ENCODE data around the gene GAS7. TPM values are rescaled to one million over a fixed set of nuclear protein-coding genes. Genes with fewer than 3 reads are reported as not detected.

The GAS7 gene
- total RNA-seq, 1 experiment from 2014 or later: 12.3 TPM

DNA sequence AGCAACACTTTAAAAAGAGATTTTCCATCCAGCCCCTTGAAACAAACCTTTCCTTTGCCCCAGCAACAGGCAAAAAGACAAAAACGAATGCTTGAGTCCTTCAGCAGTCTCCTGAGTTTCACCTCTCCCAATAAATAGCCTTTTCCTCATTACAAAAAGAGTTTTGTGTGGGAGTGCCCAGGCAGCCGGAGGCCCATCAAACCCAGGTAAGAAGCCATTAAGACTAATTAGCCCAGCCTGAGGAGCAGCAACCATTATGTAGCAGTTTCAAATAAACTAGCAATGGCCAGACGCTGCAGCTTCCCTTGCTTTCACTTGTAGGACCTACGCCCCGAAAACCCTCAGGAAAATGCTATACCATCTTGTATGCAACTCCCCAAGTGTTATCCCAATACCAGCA, 15.6 kb downstream of the GAS7 start (continued):
- TF ChIP-seq ATF6 (CRISPR knock-in tag; IDR thresholded peaks at IDR 0.05): no peak

GRCh38 chr17:10178506-10178991, 19.9 kb downstream of the GAS7 start:
- ATAC-seq (peak; percentile 20), DNase-seq (ENCODE audit: low spot score) (no peak)
- H3K27ac Mint-ChIP-seq: no peak overlapping the region
- H3K27me3 Mint-ChIP-seq (ENCODE audit: low read depth): no peaks in the 10 kb centered on the region
- H3K4me3 Mint-ChIP-seq: no peak overlapping the region
- ChIA-PET CTCF (interaction anchor here (0.7 to 2.1 kb wide), 4 partner anchors 48 to 196 kb away, joined by 3 to 12 read pairs (median 5); no protein-coding TSS in a partner anchor), POLR2A (no interaction called here)
- H3K4me1 Mint-ChIP-seq: peaks cover 51% of the 10 kb centered on the region
- no peaks in the 10 kb centered on the region for H3K36me3 Mint-ChIP-seq
- H3K9me3 Mint-ChIP-seq: no peaks in the 10 kb centered on the region
- no peak for TF ChIP-seq MLX (CRISPR knock-in tag; IDR thresholded peaks at IDR 0.05)
- no peak for TF ChIP-seq AR (CRISPR knock-in tag; IDR thresholded peaks at IDR 0.05)
- no peak for TF ChIP-seq RELA (CRISPR knock-in tag; IDR thresholded peaks at IDR 0.05; ENCODE audit: borderline replicate concordance)
- no peak for TF ChIP-seq TCF7 (CRISPR knock-in tag; IDR thresholded peaks at IDR 0.05; ENCODE audit: low read depth)
- TF ChIP-seq, protein P1, sequence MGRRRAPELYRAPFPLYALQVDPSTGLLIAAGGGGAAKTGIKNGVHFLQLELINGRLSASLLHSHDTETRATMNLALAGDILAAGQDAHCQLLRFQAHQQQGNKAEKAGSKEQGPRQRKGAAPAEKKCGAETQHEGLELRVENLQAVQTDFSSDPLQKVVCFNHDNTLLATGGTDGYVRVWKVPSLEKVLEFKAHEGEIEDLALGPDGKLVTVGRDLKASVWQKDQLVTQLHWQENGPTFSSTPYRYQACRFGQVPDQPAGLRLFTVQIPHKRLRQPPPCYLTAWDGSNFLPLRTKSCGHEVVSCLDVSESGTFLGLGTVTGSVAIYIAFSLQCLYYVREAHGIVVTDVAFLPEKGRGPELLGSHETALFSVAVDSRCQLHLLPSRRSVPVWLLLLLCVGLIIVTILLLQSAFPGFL (CRISPR knock-in tag; IDR thresholded peaks at IDR 0.05; ENCODE audit: borderline replicate concordance): no peak
- TF ChIP-seq ZBTB21 (CRISPR knock-in tag; IDR thresholded peaks at IDR 0.05; ENCODE audit: borderline replicate concordance): no peak
- TF ChIP-seq FOXJ3 (CRISPR knock-in tag; IDR thresholded peaks at IDR 0.05; ENCODE audit: borderline replicate concordance): no peak
- TF ChIP-seq, protein P2, sequence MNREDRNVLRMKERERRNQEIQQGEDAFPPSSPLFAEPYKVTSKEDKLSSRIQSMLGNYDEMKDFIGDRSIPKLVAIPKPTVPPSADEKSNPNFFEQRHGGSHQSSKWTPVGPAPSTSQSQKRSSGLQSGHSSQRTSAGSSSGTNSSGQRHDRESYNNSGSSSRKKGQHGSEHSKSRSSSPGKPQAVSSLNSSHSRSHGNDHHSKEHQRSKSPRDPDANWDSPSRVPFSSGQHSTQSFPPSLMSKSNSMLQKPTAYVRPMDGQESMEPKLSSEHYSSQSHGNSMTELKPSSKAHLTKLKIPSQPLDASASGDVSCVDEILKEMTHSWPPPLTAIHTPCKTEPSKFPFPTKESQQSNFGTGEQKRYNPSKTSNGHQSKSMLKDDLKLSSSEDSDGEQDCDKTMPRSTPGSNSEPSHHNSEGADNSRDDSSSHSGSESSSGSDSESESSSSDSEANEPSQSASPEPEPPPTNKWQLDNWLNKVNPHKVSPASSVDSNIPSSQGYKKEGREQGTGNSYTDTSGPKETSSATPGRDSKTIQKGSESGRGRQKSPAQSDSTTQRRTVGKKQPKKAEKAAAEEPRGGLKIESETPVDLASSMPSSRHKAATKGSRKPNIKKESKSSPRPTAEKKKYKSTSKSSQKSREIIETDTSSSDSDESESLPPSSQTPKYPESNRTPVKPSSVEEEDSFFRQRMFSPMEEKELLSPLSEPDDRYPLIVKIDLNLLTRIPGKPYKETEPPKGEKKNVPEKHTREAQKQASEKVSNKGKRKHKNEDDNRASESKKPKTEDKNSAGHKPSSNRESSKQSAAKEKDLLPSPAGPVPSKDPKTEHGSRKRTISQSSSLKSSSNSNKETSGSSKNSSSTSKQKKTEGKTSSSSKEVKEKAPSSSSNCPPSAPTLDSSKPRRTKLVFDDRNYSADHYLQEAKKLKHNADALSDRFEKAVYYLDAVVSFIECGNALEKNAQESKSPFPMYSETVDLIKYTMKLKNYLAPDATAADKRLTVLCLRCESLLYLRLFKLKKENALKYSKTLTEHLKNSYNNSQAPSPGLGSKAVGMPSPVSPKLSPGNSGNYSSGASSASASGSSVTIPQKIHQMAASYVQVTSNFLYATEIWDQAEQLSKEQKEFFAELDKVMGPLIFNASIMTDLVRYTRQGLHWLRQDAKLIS (CRISPR knock-in tag; IDR thresholded peaks at IDR 0.05; ENCODE audit: borderline replicate concordance): no peak
- no peak for TF ChIP-seq FOXP1 (CRISPR knock-in tag; IDR thresholded peaks at IDR 0.05; ENCODE audit: borderline replicate concordance)
- TF ChIP-seq ZNF232 (CRISPR knock-in tag; IDR thresholded peaks at IDR 0.05): no peak
- no peak for TF ChIP-seq GRHL2 (CRISPR knock-in tag; IDR thresholded peaks at IDR 0.05; ENCODE audit: insufficient replicate concordance, severe bottlenecking)
- TF ChIP-seq ZMAT4 (CRISPR knock-in tag; IDR thresholded peaks at IDR 0.05): no peak
- no peak for TF ChIP-seq CTCF (IDR thresholded peaks at IDR 0.05)
- no peak for TF ChIP-seq FOXK1 (CRISPR knock-in tag; IDR thresholded peaks at IDR 0.05)
- TF ChIP-seq ZNF219 (CRISPR knock-in tag; IDR thresholded peaks at IDR 0.05; ENCODE audit: borderline replicate concordance): no peak
- no peak for TF ChIP-seq ZNF121 (CRISPR knock-in tag; IDR thresholded peaks at IDR 0.05)

Measured in WTC11 (cell line).